ENCODE data around the gene TDP1.

TDP1 gene

DNA sequence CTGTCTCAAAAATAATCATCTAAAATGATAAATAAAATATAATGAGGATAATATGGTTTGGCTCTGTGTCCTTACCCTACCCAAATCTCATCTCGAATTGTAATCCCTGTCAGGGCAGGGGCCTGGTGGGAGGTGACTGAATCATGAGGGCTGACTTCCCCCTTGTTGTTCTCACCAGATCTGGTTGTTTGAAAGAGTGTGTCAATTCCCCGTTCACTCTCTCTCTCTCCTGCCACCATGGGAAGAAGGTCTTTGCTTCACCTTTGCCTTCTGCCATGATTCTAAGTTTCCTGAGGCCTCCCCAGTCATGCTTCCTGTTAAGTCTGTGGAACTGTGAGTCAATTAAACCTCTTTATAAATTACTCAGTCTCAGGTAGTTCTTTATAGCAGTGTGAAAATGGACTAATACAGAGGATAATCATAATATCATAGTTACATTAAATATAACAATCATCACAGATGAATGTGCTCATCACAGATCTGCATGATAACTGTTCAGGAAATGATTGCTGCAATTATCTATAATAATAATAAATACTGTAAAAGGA lies 13.8 kb upstream of the TDP1 start:
- no peak for DNase-seq (ENCODE audit: low read depth, low spot score)

DNA sequence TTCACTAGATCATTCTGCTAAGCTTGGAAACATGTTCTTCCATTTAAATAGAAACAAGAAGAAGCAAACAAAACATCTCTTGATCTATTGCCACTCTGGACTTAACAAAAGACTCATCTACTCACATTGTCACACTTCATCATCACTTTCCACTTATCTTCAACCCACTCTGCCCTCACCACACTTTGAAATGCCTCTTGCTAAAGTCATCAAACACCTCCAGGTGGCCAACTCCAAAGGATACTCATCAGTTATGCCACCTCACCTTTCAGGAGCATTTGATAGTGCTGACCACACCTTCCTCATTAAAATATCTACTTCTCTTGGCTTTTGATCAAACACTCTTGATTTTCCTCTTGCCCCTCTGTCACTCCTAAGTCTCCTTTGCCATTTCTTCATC lies 8.4 kb upstream of the TDP1 start:
- no peak for DNase-seq (ENCODE audit: low read depth, low spot score)

DNA sequence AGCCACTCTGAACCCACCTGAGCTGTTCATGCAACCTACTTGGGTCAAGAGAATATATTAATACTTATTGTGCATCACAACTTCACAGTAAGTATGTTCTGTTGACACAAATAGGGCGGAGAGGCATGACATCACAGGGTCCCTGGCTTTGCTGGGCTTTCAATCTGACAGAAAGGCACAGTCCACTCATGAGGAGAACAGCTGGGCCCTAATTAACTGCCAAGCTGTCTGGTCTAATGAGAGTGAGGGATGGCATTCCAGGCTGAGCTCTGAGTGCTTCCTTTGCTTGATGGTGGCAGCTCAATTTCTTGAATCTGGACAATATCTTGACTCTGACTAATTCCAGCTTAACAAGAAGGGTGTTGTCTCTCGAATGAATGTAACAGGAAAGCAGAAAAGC lies 3.2 kb upstream of the TDP1 start:
- DNase-seq (ENCODE audit: low read depth, low spot score), result no peak

GRCh38 chr14:89953602-89954001 lies 2.1 kb upstream of the TDP1 start:
- no peak for DNase-seq (ENCODE audit: low read depth, low spot score)

DNA sequence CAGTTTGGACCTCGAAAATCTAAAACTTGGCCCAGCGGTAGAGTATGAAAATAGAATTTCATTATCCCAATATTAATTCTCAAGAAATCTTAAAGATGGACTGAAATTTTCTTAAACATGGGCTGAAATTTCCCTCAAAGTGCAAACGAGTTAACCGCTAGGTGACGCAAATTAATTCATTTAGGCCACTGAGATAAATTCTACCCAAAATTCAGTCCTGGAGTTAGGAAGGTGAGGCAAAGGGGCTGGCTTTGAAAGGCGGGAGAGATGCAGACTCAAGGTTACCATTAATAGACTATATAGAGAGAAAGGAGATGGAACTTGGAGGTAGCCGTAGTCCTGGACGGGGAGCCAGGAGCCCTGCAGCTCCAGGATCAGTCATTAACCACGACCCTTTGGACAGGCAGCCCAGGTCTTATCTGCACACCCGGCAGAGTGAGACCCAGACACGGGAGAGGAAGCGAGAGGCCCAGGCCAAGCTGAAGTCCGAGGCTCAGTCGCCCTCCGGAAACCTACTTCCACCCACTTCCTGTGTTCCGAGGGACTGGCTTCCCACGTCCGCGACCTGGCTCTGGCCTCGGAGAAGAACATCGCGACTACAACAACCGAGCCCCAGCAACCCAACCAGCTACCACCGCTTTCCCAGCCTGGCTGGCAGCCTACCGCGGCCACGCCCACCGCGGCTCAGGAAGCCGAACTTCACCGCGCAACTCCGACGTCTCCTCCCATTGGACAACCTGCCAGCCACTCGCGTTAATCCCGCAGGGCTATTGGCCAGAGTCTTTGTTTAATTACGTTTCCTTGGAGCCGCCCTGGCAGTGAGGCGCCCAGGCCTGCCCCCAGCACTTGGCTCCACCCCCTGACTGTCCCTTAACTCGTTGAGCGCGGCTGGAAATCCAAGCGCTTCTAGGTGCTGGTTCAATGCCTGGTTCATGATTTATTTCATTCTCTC lies 1.4 kb upstream of the TDP1 start, which contains the start of gene EFCAB11:
EFCAB11 (minus strand) TSS at position 661 of the 952 bp plus-strand sequence; CDS start at position 591, 70 bp downstream.
- peak; percentile 96 for DNase-seq (ENCODE audit: low read depth, low spot score)

GRCh38 chr14:89955022-89955744 lies 544 bp upstream of the TDP1 start:
- no peak for DNase-seq (ENCODE audit: low read depth, low spot score)

GRCh38 chr14:89956661-89957009 lies 908 bp downstream of the TDP1 start:
- DNase-seq (ENCODE audit: low read depth, low spot score), result no peak

DNA sequence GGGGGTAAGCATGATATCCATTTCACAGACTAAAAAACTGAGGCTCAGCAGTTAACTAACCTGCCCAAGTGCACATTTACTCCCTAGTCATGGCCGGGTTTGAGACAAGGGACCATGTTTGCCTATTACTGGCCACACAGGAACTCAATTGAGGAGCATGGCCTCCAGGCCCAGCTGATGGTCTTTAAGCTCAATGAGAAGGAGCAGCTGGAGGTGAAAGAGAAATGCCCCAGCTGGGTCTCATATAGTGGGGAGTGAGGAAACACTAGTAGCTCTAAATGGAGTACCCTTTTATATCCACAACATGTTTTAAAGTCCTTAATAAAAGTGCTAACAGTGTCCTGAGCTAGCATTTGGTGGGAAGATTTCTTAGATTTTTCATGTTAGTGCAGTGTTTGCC lies 1.6 kb downstream of the TDP1 start:
- DNase-seq (ENCODE audit: low read depth, low spot score), result no peak

- no peak for DNase-seq (ENCODE audit: low read depth, low spot score)
These were observed 2.1 kb downstream of the TDP1 start for GRCh38 chr14:89957791-89958190.

DNA sequence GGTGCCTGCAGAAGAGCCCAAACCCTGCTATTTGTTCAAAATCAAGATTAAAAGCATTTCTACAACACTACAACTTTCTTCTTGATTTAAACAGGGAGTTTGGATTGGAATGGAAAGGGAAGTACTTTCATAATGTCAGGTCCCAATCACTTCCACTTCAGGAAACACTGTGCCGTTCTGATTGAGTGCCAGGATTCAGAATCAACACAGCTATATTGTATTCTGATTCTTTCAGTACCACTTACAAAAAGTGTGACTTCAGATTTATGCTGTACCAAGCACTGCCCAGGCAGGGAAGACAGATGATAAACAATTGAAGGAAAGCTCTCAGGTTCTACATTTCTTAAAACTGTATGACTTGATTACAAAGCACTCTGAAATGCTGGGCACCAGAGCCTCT lies 3.2 kb downstream of the TDP1 start:
- no peak for DNase-seq (ENCODE audit: low read depth, low spot score)

DNA sequence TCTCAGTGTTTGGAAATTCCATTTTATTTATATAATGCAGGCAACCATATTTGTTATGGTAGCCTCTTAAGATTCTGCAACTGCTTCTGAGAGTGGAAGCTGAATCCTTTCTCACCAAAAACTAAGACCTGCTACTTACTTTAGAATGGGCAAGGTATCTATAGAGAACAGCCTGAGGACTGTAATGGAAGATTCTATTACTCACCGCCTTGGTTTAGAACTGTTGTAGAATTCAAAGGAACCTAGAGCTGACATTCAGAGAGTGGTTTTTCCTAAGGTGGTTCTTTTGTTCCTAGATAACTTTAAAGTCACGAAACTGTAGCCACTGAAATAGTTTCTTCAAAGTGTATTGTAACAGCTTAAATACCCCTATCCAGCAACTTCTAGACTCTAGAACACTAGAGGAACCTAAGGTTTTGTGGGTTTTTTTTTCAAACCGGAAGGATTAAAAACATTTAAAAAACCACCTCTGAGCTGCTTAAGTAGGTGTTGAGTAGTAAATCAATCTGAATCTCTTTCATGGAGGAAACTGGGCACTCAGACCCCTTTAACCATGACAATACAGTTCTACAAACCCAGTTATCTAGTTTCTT lies 4.2 kb downstream of the TDP1 start:
- DNase-seq (ENCODE audit: low read depth, low spot score), result no peak

GRCh38 chr14:89960914-89961313 lies 5.2 kb downstream of the TDP1 start:
- no peak for DNase-seq (ENCODE audit: low read depth, low spot score)

- DNase-seq (ENCODE audit: low read depth, low spot score), result no peak
These were observed 7.7 kb downstream of the TDP1 start for GRCh38 chr14:89963288-89963978.

DNA sequence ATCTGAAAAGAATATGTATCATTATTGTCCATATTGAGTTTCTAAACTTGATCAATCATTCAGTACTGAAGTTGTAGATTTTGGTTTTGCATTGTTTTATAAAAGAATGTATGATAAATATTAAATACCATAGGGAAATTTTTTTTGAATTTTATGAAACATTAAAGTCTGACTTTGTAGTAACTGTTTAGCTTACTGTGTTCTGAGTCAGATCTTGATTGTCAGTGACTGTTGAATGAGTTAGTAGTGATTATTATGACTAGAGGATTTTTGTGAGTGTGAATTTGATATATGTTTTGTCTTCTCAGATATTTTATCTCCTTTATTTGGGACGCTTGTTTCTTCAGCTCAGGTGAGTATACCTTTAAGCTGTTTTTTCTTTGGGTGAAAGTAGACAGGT lies 10.1 kb downstream of the TDP1 start:
- no peak for DNase-seq (ENCODE audit: low read depth, low spot score)

DNA sequence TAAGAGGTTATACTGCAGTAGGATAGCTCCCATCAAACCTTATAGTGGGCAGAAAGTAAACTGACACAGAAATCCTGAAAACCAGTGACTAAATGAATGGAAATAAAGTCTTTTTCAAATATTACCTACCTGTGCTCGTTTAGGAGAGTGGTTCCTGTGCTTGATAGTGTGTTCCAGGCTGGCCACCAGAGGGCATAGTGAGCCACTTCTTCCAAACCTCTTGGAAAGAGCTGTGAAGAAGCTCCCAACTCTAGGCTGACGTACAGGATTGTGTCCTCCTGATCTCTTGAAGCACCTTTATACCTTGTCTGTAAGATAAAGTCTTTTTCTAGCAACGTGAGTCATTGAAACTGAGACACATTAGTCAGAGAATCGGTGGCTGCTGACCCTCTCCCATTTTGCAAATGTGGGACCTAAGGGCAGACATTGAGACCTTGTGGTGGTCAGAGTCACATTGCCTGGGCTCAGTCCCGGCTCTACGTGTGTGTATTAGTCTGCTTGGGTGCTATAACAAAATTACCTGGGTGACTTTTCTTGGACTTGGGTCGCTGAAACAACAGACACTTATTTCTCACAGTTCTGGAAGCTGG lies 17.6 kb downstream of the TDP1 start:
- no peak for DNase-seq (ENCODE audit: low read depth, low spot score)

GRCh38 chr14:89977668-89978067 lies 21.9 kb downstream of the TDP1 start:
- DNase-seq (ENCODE audit: low read depth, low spot score), result no peak

DNA sequence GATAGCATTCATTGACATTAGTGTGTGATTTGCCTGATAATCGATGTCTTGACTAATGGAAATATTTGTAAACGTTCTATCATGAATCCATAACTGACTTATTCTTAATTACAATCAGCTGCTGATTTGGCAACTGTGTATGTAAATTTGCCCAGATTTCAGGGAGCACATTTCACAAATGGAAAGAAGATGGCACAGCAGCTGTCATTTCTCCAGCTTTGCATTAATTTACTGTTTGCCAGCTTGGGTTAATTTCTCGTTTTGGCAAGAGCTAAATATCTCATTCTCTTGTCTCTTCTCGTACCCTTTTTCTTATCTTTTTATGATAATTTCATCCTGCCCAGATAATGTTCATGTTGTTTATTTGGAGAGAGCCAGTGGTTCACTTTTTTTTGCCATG lies 22.9 kb downstream of the TDP1 start:
- DNase-seq (ENCODE audit: low read depth, low spot score), result no peak

- DNase-seq (ENCODE audit: low read depth, low spot score), result no peak
These were observed 27.6 kb downstream of the TDP1 start for GRCh38 chr14:89983375-89983774.

DNA sequence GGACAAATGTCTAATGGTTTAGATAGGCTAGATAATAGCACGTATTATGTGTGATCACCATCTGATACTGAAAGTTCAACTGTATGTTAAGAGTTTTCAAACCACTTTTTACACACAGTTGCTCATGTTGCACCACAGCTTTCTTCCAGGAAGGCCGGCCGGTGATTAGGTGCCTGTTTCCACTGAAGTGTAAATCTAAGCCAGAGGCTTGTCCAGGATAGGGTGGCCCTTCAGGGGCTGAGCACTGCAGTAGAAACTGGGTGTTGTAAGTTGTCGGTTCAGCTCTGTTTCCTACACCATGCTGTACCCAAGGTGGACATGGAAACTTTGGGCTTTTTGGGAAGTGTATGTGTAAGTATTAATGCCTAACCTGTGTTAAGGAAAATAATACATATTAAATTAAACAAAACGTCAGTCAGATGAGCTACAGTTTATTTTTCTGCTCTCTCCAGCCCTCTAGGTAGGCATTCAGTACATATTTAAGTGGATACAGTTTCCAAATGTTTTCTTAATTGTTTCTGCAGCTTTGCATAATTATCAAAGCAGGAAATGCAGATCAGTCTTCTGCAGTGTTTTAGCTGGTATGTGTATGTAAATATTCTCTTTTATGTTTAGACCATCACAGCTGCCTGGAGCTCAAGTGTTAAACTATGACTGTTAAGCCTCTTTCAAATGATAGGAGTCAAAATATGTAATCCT lies 30.9 kb downstream of the TDP1 start:
- DNase-seq (ENCODE audit: low read depth, low spot score), result no peak

DNA sequence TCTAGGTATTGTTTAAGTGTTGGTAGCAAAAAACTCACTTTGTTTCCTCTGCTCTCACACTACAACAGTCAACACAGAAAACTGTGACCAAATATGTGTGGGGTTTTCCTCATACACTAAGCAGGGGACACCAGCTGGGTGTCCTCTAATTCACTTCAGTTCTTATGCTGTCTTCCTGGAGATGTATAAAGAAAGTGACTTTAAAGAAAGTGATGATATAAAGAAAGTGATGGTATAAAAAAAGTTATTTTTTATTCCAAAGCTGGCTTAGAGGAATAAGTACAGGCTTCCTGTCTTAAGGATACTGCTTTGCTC lies 31.4 kb downstream of the TDP1 start:
- DNase-seq (ENCODE audit: low read depth, low spot score), result no peak

- DNase-seq (ENCODE audit: low read depth, low spot score), result no peak
These were observed 33.1 kb downstream of the TDP1 start for GRCh38 chr14:89988787-89989186.

All from activated CD4-positive, CD25-positive, alpha-beta regulatory T cell treated with anti-CD3 and anti-CD28 coated beads, Interleukin-2, amount 50 U/mL, for 16 hours (primary cell).